A673 (cell line): ENCODE data around the gene KLF12. TPM values are rescaled to one million over a fixed set of nuclear protein-coding genes. Genes with fewer than 3 reads are reported as not detected.

Source experiments
- BruUV-seq: library from RNA; stranded (reverse); fragments of 400-500 nt; replicated peaks from 2 replicates; lab custom pipeline; 2021; lab: Mats Ljungman, UMichigan
- CTCF ChIA-PET: fragments of 300-600 bp; sonication (Branson Sonifier 250); formaldehyde crosslinking; loops from one replicate; lab custom pipeline; 2022; ENCODE audit warnings: antibody characterized with exemption; lab: Charles Lee
- POLR2A ChIA-PET: fragments of 300-600 bp; sonication (Branson Sonifier 250); formaldehyde crosslinking; loops from one replicate; lab custom pipeline; 2022; ENCODE audit warnings: antibody characterized with exemption; ENCODE audit not compliant: low non-redundant PET; lab: Charles Lee
- DNase-seq: peaks from one replicate; pipeline ENCODE4 v3.0.0-alpha.2; 2015; ENCODE audit warnings: low spot score
- H3K27ac ChIP-seq: fragments of 200-600 bp; sonication (generic); 2 replicates; pipeline ENCODE4 v1.5.1; 2016; ENCODE audit warnings: mixed run types, low read depth, mild to moderate bottlenecking, mixed read lengths, antibody characterized with exemption, low read length; ENCODE audit not compliant: poor library complexity, severe bottlenecking
- H3K27me3 ChIP-seq: fragments of 200-600 bp; sonication (generic); replicated peaks from 2 replicates; pipeline ENCODE4 v1.6.1; 2017; ENCODE audit warnings: mixed run types, low read depth, mild to moderate bottlenecking, mixed read lengths, antibody characterized with exemption, low read length; ENCODE audit not compliant: insufficient read depth, poor library complexity
- H3K36me3 ChIP-seq: fragments of 200-600 bp; sonication (generic); 2 replicates; pipeline ENCODE4 v1.6.1; 2016; ENCODE audit warnings: mixed run types, mild to moderate bottlenecking, mixed read lengths, antibody characterized with exemption, low read length; ENCODE audit not compliant: insufficient read depth, poor library complexity, severe bottlenecking
- H3K4me1 ChIP-seq: fragments of 200-600 bp; sonication (generic); 2 replicates; pipeline ENCODE4 v1.6.1; 2017; ENCODE audit warnings: mixed run types, mild to moderate bottlenecking, mixed read lengths, antibody characterized with exemption, low read length; ENCODE audit not compliant: insufficient read depth, poor library complexity, severe bottlenecking
- H3K4me3 ChIP-seq: fragments of 200-600 bp; sonication (generic); 2 replicates; pipeline ENCODE4 v1.5.1; 2016; ENCODE audit warnings: low read depth, mixed run types, mild to moderate bottlenecking, mixed read lengths, low read length; ENCODE audit not compliant: poor library complexity, severe bottlenecking
- H3K9me3 ChIP-seq: fragments of 200-600 bp; sonication (generic); 2 replicates; pipeline ENCODE4 v1.6.1; 2016; ENCODE audit warnings: mixed run types, low read depth, mild to moderate bottlenecking, mixed read lengths, antibody characterized with exemption, low read length; ENCODE audit not compliant: poor library complexity, severe bottlenecking
- EZH2 ChIP-seq: fragments of 200-600 bp; sonication (generic); IDR thresholded peaks from 2 replicates; pipeline ENCODE4 v1.6.1; 2017; ENCODE audit warnings: borderline replicate concordance, low read depth, mild to moderate bottlenecking, mixed read lengths, antibody characterized with exemption, low read length; ENCODE audit not compliant: poor library complexity, severe bottlenecking
- intact Hi-C: fragments of 100-400 bp; cut with micrococcal nuclease; formaldehyde crosslinking; loops from one replicate; pipeline ENCODE4 v1.10.0; 2022; ENCODE audit not compliant: unreplicated experiment
- total RNA-seq: library from RNA; stranded (reverse); gene quantifications from 2 replicates; pipeline ENCODE4 v1.2.3, GENCODE V29; 2021
- TF ChIP-seq, protein P1 (sequence below): fragments of 300-800, 200-600 bp; sonication (generic); conservative IDR thresholded peaks from 2 replicates; pipeline ENCODE4 v1.5.1; 2017; ENCODE audit warnings: low read depth, mild to moderate bottlenecking, antibody characterized with exemption, low read length, moderate library complexity, mixed read lengths

KLF12 gene
- total RNA-seq, 1 experiment from 2014 or later: 12.4 TPM

DNA sequence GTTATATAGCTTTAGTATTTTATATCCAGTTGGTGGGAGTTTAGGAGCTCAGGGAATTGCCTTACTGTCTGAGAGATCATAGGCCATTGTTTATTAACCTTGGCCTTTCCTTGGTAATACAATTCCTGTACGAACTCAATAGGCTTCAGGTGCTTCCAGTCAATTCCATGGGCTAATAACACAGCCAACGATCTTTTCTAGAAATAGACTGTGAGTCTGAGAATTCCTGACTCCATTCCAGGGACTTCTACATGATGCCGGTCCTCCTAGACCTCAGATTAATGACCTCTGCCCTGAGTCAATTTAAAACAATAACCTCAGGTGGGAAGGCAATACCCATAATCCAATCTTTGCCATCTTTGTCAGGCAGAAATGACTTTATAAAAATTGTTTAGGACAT is 39.6 kb upstream of the KLF12 start:
- no peak overlapping the region for H3K4me3 ChIP-seq

DNA sequence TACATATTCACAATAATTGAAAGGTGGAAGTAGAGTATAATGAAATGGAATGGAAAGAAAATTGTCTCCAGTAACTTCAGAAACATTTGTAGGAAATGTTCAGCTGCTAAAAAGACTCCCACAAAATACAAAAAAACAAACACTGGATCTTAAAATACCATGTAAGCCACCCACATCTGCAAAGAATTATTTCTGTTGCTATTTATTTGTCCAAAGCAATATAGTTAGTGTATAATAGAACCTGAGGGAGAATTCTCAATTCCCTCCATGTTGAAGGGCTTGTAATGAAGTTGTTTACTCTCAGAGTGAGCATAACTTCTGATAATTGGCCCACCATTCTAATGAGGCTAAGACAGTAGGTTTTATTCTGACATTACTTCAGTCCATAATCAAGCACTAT is 37.4 kb upstream of the KLF12 start:
- intact Hi-C loops: no loop called here
- BruUV-seq: no TSS peak
- ChIA-PET POLR2A (no interaction called here), CTCF (no interaction called here)
- no peaks in the 10 kb centered on the region for H3K9me3 ChIP-seq
- H3K4me3 ChIP-seq: no peak overlapping the region
- no peak for DNase-seq
- H3K27ac ChIP-seq: no peak overlapping the region
- H3K4me1 ChIP-seq: no peaks in the 10 kb centered on the region
- no peaks in the 10 kb centered on the region for H3K36me3 ChIP-seq
- no peaks in the 10 kb centered on the region for H3K27me3 ChIP-seq
- no peak for TF ChIP-seq EZH2
- TF ChIP-seq, protein P1, sequence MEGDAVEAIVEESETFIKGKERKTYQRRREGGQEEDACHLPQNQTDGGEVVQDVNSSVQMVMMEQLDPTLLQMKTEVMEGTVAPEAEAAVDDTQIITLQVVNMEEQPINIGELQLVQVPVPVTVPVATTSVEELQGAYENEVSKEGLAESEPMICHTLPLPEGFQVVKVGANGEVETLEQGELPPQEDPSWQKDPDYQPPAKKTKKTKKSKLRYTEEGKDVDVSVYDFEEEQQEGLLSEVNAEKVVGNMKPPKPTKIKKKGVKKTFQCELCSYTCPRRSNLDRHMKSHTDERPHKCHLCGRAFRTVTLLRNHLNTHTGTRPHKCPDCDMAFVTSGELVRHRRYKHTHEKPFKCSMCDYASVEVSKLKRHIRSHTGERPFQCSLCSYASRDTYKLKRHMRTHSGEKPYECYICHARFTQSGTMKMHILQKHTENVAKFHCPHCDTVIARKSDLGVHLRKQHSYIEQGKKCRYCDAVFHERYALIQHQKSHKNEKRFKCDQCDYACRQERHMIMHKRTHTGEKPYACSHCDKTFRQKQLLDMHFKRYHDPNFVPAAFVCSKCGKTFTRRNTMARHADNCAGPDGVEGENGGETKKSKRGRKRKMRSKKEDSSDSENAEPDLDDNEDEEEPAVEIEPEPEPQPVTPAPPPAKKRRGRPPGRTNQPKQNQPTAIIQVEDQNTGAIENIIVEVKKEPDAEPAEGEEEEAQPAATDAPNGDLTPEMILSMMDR: no peak

More for the DNA sequence above, 39.6 kb upstream of the KLF12 start:
- Histone ChIP-seq H3K9me3 (no peaks in the 10 kb centered on the region), H3K27ac (no peak overlapping the region), H3K36me3 (no peaks in the 10 kb centered on the region), H3K4me1 (no peaks in the 10 kb centered on the region), H3K27me3 (no peaks in the 10 kb centered on the region)
- no TSS peak for BruUV-seq
- ChIA-PET CTCF (no interaction called here), POLR2A (no interaction called here)
- intact Hi-C loops: no loop called here
- no peak for DNase-seq
- TF ChIP-seq EZH2: no peak

GRCh38 chr13:74169676-74170075 is 35.5 kb upstream of the KLF12 start:
- intact Hi-C loops: no loop called here
- no TSS peak for BruUV-seq
- TF ChIP-seq EZH2: no peak
- TF ChIP-seq, protein P1: no peak
- H3K4me3 ChIP-seq: no peak overlapping the region
- no peaks in the 10 kb centered on the region for H3K36me3 ChIP-seq
- H3K4me1 ChIP-seq: no peaks in the 10 kb centered on the region
- no peaks in the 10 kb centered on the region for H3K27me3 ChIP-seq
- no peaks in the 10 kb centered on the region for H3K9me3 ChIP-seq
- no peak for DNase-seq
- no peak overlapping the region for H3K27ac ChIP-seq
- POLR2A ChIA-PET: no interaction called here
- CTCF ChIA-PET: no interaction called here

- H3K9me3 ChIP-seq: no peaks in the 10 kb centered on the region
- H3K27ac ChIP-seq: no peak overlapping the region
- no peaks in the 10 kb centered on the region for H3K4me1 ChIP-seq
- no peak overlapping the region for H3K4me3 ChIP-seq
- POLR2A ChIA-PET: no interaction called here
- H3K27me3 ChIP-seq: no peaks in the 10 kb centered on the region
- intact Hi-C loops: no loop called here
- TF ChIP-seq, protein P1: no peak
- no peak for TF ChIP-seq EZH2
- no peak for DNase-seq
- H3K36me3 ChIP-seq: no peaks in the 10 kb centered on the region
- no TSS peak for BruUV-seq
- CTCF ChIA-PET: no interaction called here
Observed at GRCh38 chr13:74168263-74168675, 34.1 kb upstream of the KLF12 start.
